Activated CD8-positive, alpha-beta memory T cell treated with anti-CD3 and anti-CD28 coated beads, Interleukin-2, amount 50 U/mL, for 1 hour (primary cell): ENCODE results near the gene YTHDF1.

ENCODE experiments used
- DNase-seq: peaks from one replicate; pipeline ENCODE4 v3.0.0-alpha.2; 2020; ENCODE audit errors: extremely low read depth

Gene YTHDF1

DNA sequence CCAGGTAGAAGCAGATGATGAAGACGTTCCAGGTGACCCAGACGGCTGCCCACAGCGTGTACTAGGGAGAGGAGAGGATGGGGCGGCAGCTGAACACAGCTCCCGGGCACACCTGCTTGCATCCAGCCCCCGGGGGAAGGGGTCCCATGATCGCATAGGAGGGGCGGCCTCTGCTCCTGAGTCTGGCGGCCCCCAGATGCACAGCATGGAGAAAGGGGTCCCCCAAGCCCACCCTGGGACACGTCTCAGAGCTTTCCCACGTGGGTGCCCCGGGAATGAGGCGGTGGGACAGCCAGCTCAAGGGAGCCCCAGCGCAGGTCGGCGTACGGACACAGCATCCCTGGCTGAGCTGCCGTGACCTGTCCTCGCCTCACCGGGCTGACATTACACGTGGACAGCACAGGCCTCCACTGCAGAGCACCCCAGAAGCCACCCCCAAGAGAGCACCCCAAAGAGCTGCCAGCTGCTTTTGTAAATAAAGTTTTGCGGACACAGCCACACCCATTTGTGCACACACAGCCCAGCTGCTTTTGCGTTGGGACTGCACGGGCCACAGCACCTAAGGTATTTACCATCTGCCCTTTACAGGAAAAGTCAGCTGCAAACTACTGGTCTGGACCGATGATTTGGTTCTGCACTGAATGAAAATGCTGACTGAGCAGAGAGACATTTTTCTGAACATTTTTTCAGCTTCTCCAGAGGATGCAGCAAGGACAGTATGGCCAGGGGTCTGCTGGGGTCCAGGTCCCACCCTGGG, 33.1 kb upstream of the YTHDF1 start:
- no peak for DNase-seq

- no peak for DNase-seq
These were observed 31.8 kb upstream of the YTHDF1 start for GRCh38 chr20:63247671-63248228.

GRCh38 chr20:63246490-63247288, 30.8 kb upstream of the YTHDF1 start:
- DNase-seq: no peak

DNA sequence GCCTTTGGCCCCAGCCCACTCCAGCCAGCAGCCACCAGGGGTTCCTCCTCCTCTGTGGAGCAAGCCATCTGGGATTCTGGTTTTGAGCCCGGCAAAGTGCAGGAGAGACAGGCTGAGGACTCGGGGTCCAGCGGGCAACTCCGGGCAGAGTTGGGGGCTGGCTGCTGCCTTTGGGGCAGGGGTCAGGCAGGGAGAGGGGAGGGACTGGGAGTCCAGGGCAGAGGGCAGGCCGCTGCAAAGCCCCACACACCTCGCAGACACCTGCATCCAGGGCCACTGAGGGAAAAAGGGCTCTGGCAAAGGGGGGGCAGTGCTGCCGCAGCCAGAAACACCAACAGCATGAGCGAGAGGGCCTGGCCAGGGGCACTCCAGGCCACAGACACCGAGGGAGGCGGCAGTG, 28.5 kb upstream of the YTHDF1 start:
- no peak for DNase-seq

DNA sequence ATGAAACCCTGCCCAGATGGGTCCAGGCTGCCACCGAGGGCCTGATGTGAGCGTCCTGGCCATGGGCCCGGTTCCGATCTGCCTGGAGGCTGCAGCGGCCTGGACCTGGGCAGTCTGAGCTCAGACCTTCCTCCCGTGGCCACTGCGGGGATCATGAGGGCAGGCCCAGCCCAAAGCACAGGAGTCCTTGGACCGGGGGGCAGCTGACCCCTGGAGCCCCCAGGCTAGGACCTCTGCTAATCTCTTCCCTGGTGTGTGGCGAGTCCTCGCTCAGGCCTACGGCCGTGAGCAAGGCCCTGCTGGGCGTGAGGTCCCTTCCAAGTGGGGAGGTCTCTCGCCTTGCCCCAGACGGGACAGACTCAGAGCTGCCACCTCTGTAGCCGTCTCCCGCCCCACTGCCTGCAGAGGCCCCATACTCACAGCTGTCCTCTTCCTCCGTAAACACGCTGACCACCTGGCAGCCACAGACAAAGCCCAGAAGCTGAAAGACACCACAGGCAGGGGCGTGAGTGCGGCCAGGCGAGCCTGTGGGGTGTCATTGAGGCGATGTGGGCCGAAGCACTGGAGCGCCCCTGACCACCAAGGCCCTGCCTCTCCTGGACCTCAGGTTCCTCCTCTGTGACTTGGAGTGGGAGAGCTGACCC, 27.8 kb upstream of the YTHDF1 start:
- no peak for DNase-seq

- DNase-seq: no peak
These were observed 26.8 kb upstream of the YTHDF1 start for GRCh38 chr20:63242736-63243135.

- DNase-seq: no peak
These were observed 25.3 kb upstream of the YTHDF1 start for GRCh38 chr20:63241272-63241671.

- no peak for DNase-seq
These were observed 24.1 kb upstream of the YTHDF1 start for GRCh38 chr20:63240004-63240403.

- no peak for DNase-seq
These were observed 23.5 kb upstream of the YTHDF1 start for GRCh38 chr20:63239431-63239830.

- no peak for DNase-seq
These were observed 22.7 kb upstream of the YTHDF1 start for GRCh38 chr20:63238514-63239125.

DNA sequence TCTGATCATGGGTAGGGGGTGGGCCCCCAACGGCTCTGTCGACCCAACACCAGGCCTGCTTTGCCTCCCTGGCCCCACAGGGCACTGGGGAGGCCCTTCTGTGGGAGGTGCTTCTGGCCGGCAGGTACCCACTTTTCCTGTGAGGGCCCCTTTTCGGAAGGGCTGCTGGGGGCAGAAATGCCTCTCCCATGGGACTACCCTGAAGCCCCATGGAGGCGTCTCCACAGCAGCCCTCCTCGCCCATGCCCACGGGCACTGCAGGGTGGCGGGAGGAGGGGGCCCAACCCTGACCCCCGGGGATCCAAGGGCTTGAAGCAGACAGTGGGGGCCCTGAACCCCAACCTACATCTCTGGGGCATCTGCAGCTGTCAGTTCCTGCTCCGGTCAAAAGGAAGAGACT, 22.1 kb upstream of the YTHDF1 start:
- DNase-seq: no peak

DNA sequence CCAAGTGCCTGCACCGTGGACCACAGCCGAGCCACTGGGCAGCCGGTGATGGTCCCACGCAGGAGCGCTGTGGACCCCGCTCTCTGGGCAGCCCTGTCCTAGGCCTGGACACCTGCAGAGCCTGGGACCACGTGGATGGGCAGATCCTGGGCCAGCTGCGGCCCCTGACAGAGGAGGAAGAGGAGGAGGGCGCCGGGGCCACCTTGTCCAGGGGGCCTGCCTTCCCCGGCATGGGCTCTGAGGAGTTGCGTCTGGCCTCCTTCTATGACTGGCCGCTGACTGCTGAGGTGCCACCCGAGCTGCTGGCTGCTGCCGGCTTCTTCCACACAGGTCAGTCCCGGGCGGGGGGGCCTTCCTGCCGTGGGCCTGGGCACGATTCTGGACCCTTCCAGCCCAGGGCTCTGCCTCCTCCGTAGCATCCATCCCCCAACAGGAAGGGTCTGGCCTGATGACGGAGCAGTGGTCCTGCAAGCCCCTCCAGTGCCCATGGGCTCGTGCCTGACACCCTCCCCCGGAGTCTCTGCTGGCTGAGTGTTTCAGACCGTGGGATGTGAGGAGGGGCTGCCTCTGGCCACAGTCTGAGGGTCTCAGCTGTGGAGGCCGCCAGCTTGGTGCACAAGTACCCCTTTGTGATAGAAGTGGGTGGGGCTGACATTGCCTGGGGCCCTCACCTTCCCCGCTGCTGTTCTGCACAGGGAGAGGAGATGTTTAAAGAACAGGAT, 20.3 kb upstream of the YTHDF1 start:
- no peak for DNase-seq

- no peak for DNase-seq
These were observed 19.6 kb upstream of the YTHDF1 start, which contains the start of gene BIRC7 for GRCh38 chr20:63235399-63235983. TSS of gene BIRC7 (plus strand) at chr20:63235905. CDS start at chr20:63236097, 192 bp downstream.

DNA sequence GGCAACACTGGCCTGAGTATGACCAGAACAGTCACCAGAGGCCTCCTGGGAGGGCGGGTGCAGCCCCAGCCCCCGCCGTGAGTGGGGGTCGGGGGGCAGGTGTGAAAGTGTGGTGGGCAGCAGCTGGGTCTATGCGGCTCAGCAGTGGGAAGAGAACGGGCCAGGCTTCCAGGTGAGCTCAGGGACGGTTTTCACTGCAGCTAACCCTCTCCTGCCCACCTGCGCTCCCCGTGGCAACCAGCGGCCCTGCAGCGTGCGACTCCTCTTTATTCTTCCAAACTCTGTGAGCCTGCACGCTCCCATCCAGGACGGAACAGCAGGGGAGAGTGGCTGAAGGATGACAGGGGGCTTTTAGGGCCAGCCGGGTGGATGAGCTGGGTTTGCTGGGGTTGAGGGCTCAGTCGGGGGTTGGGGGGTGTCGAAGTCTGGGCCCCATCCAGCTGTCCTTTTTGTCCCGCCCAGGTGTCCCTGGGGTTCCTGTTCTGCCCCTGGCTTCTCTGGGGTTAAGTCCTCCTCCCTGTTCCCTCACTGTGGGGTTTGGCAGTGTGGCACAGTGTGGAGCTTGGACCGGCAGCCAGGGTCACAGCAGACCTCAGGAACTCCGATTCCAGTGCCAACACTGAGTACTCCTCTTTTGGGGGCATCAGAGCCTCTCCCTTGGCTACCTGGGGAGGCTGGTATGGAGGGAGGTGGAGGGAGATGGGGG, 18.9 kb upstream of the YTHDF1 start:
- no peak for DNase-seq

GRCh38 chr20:63233924-63234323, 18.0 kb upstream of the YTHDF1 start:
- no peak for DNase-seq

DNA sequence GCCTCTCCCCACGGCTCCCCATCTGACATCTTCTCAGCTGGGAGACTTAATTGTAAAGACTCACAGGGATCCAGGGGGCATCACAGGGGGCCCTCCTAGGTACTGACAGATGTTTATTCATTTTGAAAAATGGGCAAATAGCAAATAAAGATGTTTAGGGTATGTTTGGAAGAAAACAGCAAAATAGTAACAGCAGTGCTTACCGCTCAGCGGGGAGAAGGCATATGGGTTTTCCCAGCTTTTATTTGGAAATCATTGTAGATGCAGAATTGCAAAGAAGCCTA, 17.1 kb upstream of the YTHDF1 start:
- DNase-seq: no peak

- DNase-seq: no peak
These were observed 16.5 kb upstream of the YTHDF1 start for GRCh38 chr20:63232235-63233060.

DNA sequence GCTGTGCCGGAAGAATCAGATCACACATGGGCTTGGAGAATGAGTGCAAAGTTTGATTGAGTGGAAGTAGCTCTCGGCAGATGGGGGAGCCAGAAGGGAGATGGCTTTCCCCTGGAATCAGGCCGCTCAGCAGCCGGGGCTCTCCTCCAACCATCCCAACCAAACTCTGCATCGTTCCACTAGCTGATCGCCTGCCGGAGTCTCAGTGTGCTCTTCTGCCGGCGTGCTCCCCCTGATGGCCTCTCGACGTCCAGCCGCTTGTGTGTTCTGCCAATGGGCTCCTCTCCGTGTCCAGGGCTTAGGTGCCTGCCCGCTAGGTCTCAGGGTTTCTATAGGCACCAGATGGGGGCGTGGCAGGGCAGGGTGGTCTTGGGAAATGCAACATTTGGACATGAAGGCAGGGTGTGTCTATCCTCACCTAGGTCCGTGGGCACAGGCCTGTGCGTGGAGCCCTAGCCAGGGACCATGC, 14.9 kb upstream of the YTHDF1 start:
- DNase-seq: no peak

DNA sequence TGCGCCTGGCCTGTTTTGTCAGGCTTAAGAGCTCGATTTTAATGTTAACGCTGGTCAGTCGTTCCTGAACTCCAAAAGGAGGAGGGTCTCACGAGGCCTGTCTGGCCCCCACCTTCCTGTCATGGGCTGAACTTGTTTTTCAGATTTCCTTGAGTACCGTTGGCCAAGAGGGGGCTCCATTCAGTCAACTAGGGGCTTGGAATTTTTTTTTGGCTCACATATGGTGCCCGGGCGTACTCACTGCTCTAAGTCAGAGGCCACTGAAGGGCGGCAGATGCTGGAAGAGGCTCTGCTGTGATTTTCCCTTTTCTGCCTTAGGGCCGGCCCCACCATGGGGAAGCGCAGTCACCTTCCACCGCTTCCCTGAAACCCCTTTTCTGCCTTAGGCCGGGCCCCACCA, 12.9 kb upstream of the YTHDF1 start:
- no peak for DNase-seq
